Sciatic nerve (tissue), 2 donors: ENCODE measurements around the gene SAT1. TPM values are rescaled to one million over a fixed set of nuclear protein-coding genes. Genes with fewer than 3 reads are reported as not detected.

ENCODE experiments used
- ATAC-seq: fragments of 200-7000 bp; cut with Tn5 transposase; one replicate; pipeline ENCODE4 v1.9.1; 2020; ENCODE audit warnings: mild to moderate bottlenecking, moderate library complexity
- DNase-seq: peaks from one replicate; pipeline ENCODE4 v3.0.0-alpha.2; 2020; ENCODE audit warnings: low spot score
- intact Hi-C: fragments of 100-400 bp; cut with DNase I; formaldehyde crosslinking; loops from one replicate; pipeline ENCODE4 v1.14.2; 2022
- total RNA-seq: library from RNA; stranded (reverse); fragmentation: NEBNext Ultra II Directional; extraction: Animal tissue kit (Norgen Biotek cat#: 25700); gene quantifications from one replicate; pipeline ENCODE4 v1.2.1, GENCODE V29; 2021
- donor health status: DM: no; HTN: no; CAD: no.
- donor health status: DM: no; HTN: no; CAD: no.

Gene SAT1
- total RNA-seq, 1 donor from 2014 or later = 417 TPM

- intact Hi-C loops = no loop called here
- DNase-seq (no peak), ATAC-seq (no peak)
Observed at GRCh38 chrX:23799469-23800065, 16.6 kb downstream of the SAT1 start.

- no peak for ATAC-seq
- intact Hi-C loops = no loop called here
- DNase-seq = no peak
Observed at GRCh38 chrX:23802431-23802830, 19.5 kb downstream of the SAT1 start.

- DNase-seq (no peak), ATAC-seq (peak; percentile 60)
- intact Hi-C loops = no loop called here
Observed at GRCh38 chrX:23803931-23804381, 21.0 kb downstream of the SAT1 start.

- ATAC-seq (no peak), DNase-seq (no peak)
- intact Hi-C loops = no loop called here
Observed at GRCh38 chrX:23804578-23804977, 21.6 kb downstream of the SAT1 start.

GRCh38 chrX:23805389-23805788 is 22.4 kb downstream of the SAT1 start:
- DNase-seq = no peak
- no peak for ATAC-seq
- intact Hi-C loops = no loop called here

- ATAC-seq (no peak), DNase-seq (no peak)
- intact Hi-C loops = no loop called here
Observed at GRCh38 chrX:23810279-23810678, 27.3 kb downstream of the SAT1 start.

- ATAC-seq (peak; percentile 87), DNase-seq (no peak)
- intact Hi-C loops = no loop called here
Observed at GRCh38 chrX:23811108-23811651, 28.2 kb downstream of the SAT1 start.

- no peak for DNase-seq
- peak; percentile 50 for ATAC-seq
- intact Hi-C loops = no loop called here
Observed at GRCh38 chrX:23811656-23812055, 28.7 kb downstream of the SAT1 start.

- no peak for DNase-seq
- no peak for ATAC-seq
- intact Hi-C loops = no loop called here
Observed at GRCh38 chrX:23813808-23814207, 30.8 kb downstream of the SAT1 start.

- ATAC-seq (no peak), DNase-seq (no peak)
- intact Hi-C loops = no loop called here
Observed at GRCh38 chrX:23815376-23815775, 32.4 kb downstream of the SAT1 start.

- intact Hi-C loops = no loop called here
- DNase-seq (no peak), ATAC-seq (no peak)
Observed at GRCh38 chrX:23816179-23816578, 33.2 kb downstream of the SAT1 start.

GRCh38 chrX:23817979-23818336 is 35.0 kb downstream of the SAT1 start:
- no peak for DNase-seq
- no peak for ATAC-seq
- intact Hi-C loops = no loop called here

GRCh38 chrX:23819385-23820234 is 36.6 kb downstream of the SAT1 start:
- DNase-seq (no peak), ATAC-seq (no peak)
- intact Hi-C loops = no loop called here

GRCh38 chrX:23820235-23820782 is 37.3 kb downstream of the SAT1 start:
- DNase-seq = no peak
- intact Hi-C loops = no loop called here
- no peak for ATAC-seq

- ATAC-seq = no peak
- DNase-seq = no peak
- intact Hi-C loops = no loop called here
Observed at GRCh38 chrX:23821847-23822246, 38.9 kb downstream of the SAT1 start.

GRCh38 chrX:23822397-23822796 is 39.4 kb downstream of the SAT1 start:
- ATAC-seq (peak; percentile 79), DNase-seq (no peak)
- intact Hi-C loops = no loop called here

GRCh38 chrX:23822841-23823240 is 39.9 kb downstream of the SAT1 start:
- no peak for DNase-seq
- no peak for ATAC-seq
- intact Hi-C loops = no loop called here

- ATAC-seq = no peak
- intact Hi-C loops = no loop called here
- no peak for DNase-seq
Observed at GRCh38 chrX:23825675-23826074, 42.7 kb downstream of the SAT1 start.

GRCh38 chrX:23826216-23826615 is 43.2 kb downstream of the SAT1 start:
- intact Hi-C loops = no loop called here
- no peak for ATAC-seq
- no peak for DNase-seq

- no peak for DNase-seq
- intact Hi-C loops = no loop called here
- no peak for ATAC-seq
Observed at GRCh38 chrX:23826653-23827052, 43.7 kb downstream of the SAT1 start.
